SH-SY5Y (cell line): Measurements from ENCODE around the gene C10orf95.

Experiments used
- GATA2 ChIP-seq: IDR thresholded peaks from 2 replicates; pipeline ENCODE4 v1.6.1; 2011; ENCODE audit warnings: mild to moderate bottlenecking, low read depth, low read length
- GATA3 ChIP-seq: IDR thresholded peaks from 2 replicates; pipeline ENCODE4 v1.6.1; 2011; ENCODE audit warnings: low read depth, mild to moderate bottlenecking, low read length, moderate library complexity

DNA sequence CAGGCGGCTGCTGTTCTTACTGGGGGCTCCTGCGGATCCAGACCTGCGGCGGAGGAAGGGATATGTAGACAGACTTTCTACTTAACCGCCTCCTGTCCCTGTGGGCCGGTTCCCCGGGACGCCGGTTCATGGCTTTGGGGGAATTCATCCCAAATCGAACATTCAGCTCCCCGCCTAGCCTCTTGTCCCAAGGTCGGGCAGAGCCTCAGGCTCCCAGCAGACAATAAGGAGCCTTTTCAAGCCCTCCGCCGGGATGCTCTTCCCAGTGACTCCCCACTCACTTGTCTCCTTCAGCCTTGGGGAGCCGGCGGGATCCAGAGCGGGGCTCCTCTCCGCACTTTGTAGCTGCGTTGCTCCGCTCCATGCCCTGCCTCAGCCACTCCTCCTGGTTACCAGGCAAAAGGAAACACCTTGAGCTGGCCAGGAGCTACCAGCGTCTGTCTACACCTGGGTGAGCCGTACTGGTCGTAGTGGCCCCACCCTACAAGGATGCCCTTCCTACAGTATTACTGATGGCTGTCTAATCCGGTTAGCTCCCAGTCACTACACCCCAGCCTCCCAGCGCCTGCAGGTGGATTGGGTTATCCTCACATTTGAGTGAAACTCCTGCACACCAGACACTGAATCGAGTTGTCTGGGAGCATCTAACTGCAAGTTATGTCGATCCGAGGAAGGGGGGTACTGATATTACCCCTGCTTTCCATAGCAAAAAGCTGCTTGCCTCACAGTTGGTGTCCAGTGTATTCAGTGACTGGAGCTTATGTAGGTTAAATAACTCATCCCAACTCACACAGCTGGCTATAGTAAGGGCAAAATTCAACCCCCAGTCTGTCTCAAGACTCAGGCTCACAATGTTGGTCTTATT, at the start of gene C10orf95:
- no peak for TF ChIP-seq GATA2
- TF ChIP-seq GATA3, result no peak
